ENCODE results near the gene SEMA7A.

The SEMA7A gene

DNA sequence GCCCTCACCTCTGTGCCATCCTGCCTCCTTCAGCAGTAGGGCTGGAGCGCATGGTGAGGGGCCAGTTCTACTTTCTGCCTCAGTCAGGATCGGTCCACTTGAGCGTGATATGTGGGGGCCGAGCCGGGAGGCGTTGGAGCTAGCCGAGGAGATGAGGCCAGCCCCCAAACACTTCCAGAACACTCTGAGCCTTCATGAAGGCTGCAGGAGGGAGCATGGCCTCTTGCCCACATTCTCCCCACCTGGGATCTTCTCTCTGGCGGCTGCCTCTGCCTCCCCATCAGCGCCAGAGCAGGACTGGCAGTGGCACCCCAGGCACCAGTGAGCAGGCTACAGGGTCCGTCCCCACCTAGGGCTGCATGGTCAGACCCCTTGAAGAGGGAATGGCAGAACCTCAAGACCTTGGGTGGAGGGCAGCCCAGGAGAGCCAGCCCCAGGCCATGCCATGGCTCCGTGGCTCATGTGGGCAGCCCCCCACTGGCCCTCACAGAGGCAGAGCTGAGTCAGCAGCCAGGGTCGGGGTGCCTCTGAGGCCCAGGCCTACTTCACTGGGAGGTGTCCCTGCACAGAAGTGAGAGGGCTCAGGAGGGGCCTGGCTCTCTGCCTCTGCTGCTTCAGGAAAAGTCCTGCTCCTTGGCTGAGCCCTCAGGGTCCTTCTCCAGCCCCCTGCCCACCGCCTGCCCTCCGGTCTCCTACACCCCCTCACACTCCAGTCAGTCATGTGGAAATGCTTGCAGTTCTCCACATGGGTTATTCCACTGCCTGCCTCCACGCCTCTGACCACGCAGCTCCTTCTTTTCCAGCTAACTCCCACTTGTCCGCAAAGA is 38.2 kb downstream of the SEMA7A start:
- Histone ChIP-seq H4K20me1 (ENCODE audit: insufficient read depth, low read length) (no peaks in the 10 kb centered on the region), H3K79me2 (ENCODE audit: insufficient read depth, low read length) (no peaks in the 10 kb centered on the region), H3K9ac (ENCODE audit: low read length) (no peak overlapping the region), H3K27me3 (ENCODE audit: insufficient read depth, low read length) (0 out of 2 replicates have a peak, but pooled peaks cover 3% of the 10 kb centered on the region), H3K9me2 (ENCODE audit: low read depth, low read length) (no peaks in the 10 kb centered on the region), H3K4me3 (ENCODE audit: low read depth, low read length, poor library complexity, severe bottlenecking) (no peak overlapping the region), H3F3A (ENCODE audit: insufficient read depth, low read length) (no peaks in the 10 kb centered on the region), H3K36me3 (ENCODE audit: insufficient read depth, low read length) (no peaks in the 10 kb centered on the region), H3K27ac (ENCODE audit: low read depth, low read length, poor library complexity, severe bottlenecking) (no peak overlapping the region), H2AFZ (ENCODE audit: low read length) (no peak overlapping the region), H3K4me1 (ENCODE audit: insufficient read depth, low read length, severe bottlenecking) (no peaks in the 10 kb centered on the region), H3K9me3 (ENCODE audit: low read length) (no peaks in the 10 kb centered on the region), H3K4me2 (ENCODE audit: low read length) (no peak overlapping the region)
- no peak for TF ChIP-seq EZH2 (IDR thresholded peaks at IDR 0.05; ENCODE audit: borderline replicate concordance, low read length)
- TF ChIP-seq, protein P1, sequence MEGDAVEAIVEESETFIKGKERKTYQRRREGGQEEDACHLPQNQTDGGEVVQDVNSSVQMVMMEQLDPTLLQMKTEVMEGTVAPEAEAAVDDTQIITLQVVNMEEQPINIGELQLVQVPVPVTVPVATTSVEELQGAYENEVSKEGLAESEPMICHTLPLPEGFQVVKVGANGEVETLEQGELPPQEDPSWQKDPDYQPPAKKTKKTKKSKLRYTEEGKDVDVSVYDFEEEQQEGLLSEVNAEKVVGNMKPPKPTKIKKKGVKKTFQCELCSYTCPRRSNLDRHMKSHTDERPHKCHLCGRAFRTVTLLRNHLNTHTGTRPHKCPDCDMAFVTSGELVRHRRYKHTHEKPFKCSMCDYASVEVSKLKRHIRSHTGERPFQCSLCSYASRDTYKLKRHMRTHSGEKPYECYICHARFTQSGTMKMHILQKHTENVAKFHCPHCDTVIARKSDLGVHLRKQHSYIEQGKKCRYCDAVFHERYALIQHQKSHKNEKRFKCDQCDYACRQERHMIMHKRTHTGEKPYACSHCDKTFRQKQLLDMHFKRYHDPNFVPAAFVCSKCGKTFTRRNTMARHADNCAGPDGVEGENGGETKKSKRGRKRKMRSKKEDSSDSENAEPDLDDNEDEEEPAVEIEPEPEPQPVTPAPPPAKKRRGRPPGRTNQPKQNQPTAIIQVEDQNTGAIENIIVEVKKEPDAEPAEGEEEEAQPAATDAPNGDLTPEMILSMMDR (IDR thresholded peaks at IDR 0.05; ENCODE audit: low read length) = no peak

GRCh38 chr15:74394090-74394846 is 39.5 kb downstream of the SEMA7A start:
- Histone ChIP-seq H3K36me3 (ENCODE audit: insufficient read depth, low read length) (no peaks in the 10 kb centered on the region), H3K4me2 (ENCODE audit: low read length) (no peak overlapping the region), H3K4me1 (ENCODE audit: insufficient read depth, low read length, severe bottlenecking) (no peaks in the 10 kb centered on the region), H3K27ac (ENCODE audit: low read depth, low read length, poor library complexity, severe bottlenecking) (no peak overlapping the region), H3K4me3 (ENCODE audit: low read depth, low read length, poor library complexity, severe bottlenecking) (no peak overlapping the region), H3K79me2 (ENCODE audit: insufficient read depth, low read length) (no peaks in the 10 kb centered on the region), H4K20me1 (ENCODE audit: insufficient read depth, low read length) (no peaks in the 10 kb centered on the region), H3K27me3 (ENCODE audit: insufficient read depth, low read length) (0 out of 2 replicates have a peak, but pooled peaks cover under 1% of the 10 kb centered on the region), H3K9me3 (ENCODE audit: low read length) (no peaks in the 10 kb centered on the region), H3K9me2 (ENCODE audit: low read depth, low read length) (no peaks in the 10 kb centered on the region), H2AFZ (ENCODE audit: low read length) (no peak overlapping the region), H3K9ac (ENCODE audit: low read length) (no peak overlapping the region), H3F3A (ENCODE audit: insufficient read depth, low read length) (no peaks in the 10 kb centered on the region)
- TF ChIP-seq EZH2 (IDR thresholded peaks at IDR 0.05; ENCODE audit: borderline replicate concordance, low read length) = no peak
- TF ChIP-seq, protein P1 (IDR thresholded peaks at IDR 0.05; ENCODE audit: low read length) = no peak

- Histone ChIP-seq H3K9me2 (ENCODE audit: low read depth, low read length) (no peaks in the 10 kb centered on the region), H3K9ac (ENCODE audit: low read length) (no peak overlapping the region), H3K4me3 (ENCODE audit: low read depth, low read length, poor library complexity, severe bottlenecking) (no peak overlapping the region), H3F3A (ENCODE audit: insufficient read depth, low read length) (no peaks in the 10 kb centered on the region), H3K27me3 (ENCODE audit: insufficient read depth, low read length) (0 out of 2 replicates have a peak, but pooled peaks cover 7% of the 10 kb centered on the region), H3K9me3 (ENCODE audit: low read length) (no peaks in the 10 kb centered on the region), H4K20me1 (ENCODE audit: insufficient read depth, low read length) (no peaks in the 10 kb centered on the region), H3K27ac (ENCODE audit: low read depth, low read length, poor library complexity, severe bottlenecking) (no peak overlapping the region), H3K4me2 (ENCODE audit: low read length) (no peak overlapping the region), H3K79me2 (ENCODE audit: insufficient read depth, low read length) (no peaks in the 10 kb centered on the region), H2AFZ (ENCODE audit: low read length) (no peak overlapping the region), H3K36me3 (ENCODE audit: insufficient read depth, low read length) (no peaks in the 10 kb centered on the region), H3K4me1 (ENCODE audit: insufficient read depth, low read length, severe bottlenecking) (no peaks in the 10 kb centered on the region)
- TF ChIP-seq EZH2 (IDR thresholded peaks at IDR 0.05; ENCODE audit: borderline replicate concordance, low read length) = no peak
- TF ChIP-seq, protein P1 (IDR thresholded peaks at IDR 0.05; ENCODE audit: low read length) = no peak
Observed at GRCh38 chr15:74393423-74393822, 40.3 kb downstream of the SEMA7A start.
